Measurements from ENCODE around the gene CYP19A1. TPM values are rescaled to one million over a fixed set of nuclear protein-coding genes. Genes with fewer than 3 reads are reported as not detected.

Gene CYP19A1
- total RNA-seq (ENCODE audit: unreplicated experiment): not detected
- long read RNA-seq: 0 reads

DNA sequence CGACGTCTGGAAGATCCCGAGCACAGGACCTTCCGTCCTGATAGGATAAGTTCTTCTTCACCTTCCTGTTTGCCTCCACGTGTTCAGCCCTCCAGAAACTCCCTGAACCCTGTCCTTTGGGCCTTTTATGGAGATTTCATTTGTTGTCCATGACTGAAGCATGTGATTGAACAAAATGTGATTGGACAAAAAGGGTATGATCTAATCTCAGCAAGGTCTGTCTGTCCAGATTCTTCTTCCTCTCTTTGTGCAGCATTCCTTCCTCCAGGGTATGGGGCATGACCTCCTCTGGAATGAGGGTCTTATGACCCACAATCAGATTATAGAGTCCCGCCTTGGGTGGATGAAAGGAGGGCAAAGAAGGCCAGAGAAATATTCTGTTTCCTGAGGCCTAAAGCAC is at the start of gene CYP19A1:
Gene CYP19A1, minus strand, starts transcription at position 101 of the 400 bp plus-strand sequence. CDS start 95,684 bp downstream, outside the sequence.
- Mint-ChIP-seq H3K27ac (ENCODE audit: unreplicated experiment) (peak within 1 kb of the TSS; percentile 3), H3K4me3 (ENCODE audit: unreplicated experiment) (no peak within 1 kb of the TSS), H3K9me3 (ENCODE audit: unreplicated experiment) (no peaks in the 10 kb centered on the region), H3K4me1 (ENCODE audit: unreplicated experiment) (peaks cover 3% of the 10 kb centered on the region), H3K36me3 (ENCODE audit: low read depth, unreplicated experiment) (no peaks in the 10 kb centered on the region), H3K27me3 (ENCODE audit: unreplicated experiment) (peaks cover 11% of the 10 kb centered on the region)
- DNase-seq (ENCODE audit: low spot score): no peak
- TF ChIP-seq, protein P1, sequence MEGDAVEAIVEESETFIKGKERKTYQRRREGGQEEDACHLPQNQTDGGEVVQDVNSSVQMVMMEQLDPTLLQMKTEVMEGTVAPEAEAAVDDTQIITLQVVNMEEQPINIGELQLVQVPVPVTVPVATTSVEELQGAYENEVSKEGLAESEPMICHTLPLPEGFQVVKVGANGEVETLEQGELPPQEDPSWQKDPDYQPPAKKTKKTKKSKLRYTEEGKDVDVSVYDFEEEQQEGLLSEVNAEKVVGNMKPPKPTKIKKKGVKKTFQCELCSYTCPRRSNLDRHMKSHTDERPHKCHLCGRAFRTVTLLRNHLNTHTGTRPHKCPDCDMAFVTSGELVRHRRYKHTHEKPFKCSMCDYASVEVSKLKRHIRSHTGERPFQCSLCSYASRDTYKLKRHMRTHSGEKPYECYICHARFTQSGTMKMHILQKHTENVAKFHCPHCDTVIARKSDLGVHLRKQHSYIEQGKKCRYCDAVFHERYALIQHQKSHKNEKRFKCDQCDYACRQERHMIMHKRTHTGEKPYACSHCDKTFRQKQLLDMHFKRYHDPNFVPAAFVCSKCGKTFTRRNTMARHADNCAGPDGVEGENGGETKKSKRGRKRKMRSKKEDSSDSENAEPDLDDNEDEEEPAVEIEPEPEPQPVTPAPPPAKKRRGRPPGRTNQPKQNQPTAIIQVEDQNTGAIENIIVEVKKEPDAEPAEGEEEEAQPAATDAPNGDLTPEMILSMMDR (IDR thresholded peaks at IDR 0.05; ENCODE audit: unreplicated experiment): no peak

DNA sequence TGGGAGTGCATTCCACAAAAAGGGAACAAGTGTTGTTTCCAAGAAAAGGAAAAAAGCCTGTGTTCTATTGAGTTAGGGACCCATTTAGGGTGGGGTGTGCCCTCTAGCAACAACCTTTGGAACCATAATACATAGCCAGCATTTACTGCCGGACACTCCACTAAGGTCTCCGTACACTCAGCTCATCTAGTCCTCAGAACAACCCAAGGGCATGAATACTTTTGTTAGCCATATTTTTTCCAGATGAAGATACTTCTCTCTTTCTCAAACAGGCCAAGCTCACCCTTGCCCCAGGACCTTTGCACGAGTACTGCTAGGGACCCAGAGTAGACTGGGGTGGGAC is 49.3 kb upstream of the CYP19A1 start:
- DNase-seq (ENCODE audit: low spot score): no peak
- Mint-ChIP-seq H3K36me3 (ENCODE audit: low read depth, unreplicated experiment) (peaks cover 4% of the 10 kb centered on the region), H3K4me1 (ENCODE audit: unreplicated experiment) (peaks cover 16% of the 10 kb centered on the region), H3K27me3 (ENCODE audit: unreplicated experiment) (peaks cover 16% of the 10 kb centered on the region), H3K4me3 (ENCODE audit: unreplicated experiment) (no peak overlapping the region), H3K9me3 (ENCODE audit: unreplicated experiment) (no peaks in the 10 kb centered on the region), H3K27ac (ENCODE audit: unreplicated experiment) (no peak overlapping the region)
- TF ChIP-seq, protein P1 (IDR thresholded peaks at IDR 0.05; ENCODE audit: unreplicated experiment): no peak

DNA sequence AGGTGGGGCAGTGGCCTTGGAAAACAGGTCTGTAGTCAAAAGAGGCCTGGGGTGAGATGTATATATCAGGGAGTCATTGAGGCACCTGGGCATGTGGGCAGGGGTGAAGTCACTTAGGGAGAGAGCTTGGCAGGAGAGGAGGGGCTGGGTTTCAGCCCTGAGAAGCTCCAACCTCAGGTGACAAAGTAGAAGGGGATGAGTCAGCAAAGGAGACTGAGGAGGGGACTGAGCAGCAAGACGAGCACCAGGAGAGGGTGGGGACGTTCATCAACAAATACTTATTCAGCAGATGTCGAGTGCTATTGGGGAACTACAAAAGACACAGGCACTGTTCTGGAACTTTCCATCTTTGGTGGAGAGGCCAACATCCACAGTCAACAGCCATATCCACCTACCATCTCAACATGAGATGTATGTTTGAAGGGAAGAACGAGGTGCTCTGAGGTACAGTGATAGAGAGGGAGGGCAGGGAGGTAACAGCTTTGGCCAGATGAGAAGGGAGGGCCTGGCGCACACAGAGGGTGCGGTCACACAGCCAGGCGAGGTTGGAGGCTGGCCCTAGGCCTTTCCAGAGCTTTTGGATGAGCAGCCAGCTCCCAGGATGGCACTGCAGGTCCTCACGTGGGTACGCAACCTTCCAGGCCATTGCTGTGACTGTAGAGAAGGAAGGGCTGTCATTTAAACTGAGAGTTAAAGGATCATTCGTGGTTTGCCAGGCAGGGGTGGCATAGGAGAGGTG is 48.7 kb upstream of the CYP19A1 start:
- Mint-ChIP-seq H3K36me3 (ENCODE audit: low read depth, unreplicated experiment) (peaks cover 4% of the 10 kb centered on the region), H3K9me3 (ENCODE audit: unreplicated experiment) (no peaks in the 10 kb centered on the region), H3K4me1 (ENCODE audit: unreplicated experiment) (peaks cover 16% of the 10 kb centered on the region), H3K27me3 (ENCODE audit: unreplicated experiment) (peaks cover 16% of the 10 kb centered on the region), H3K4me3 (ENCODE audit: unreplicated experiment) (no peak overlapping the region), H3K27ac (ENCODE audit: unreplicated experiment) (peak overlapping the region; percentile 42)
- TF ChIP-seq, protein P1 (IDR thresholded peaks at IDR 0.05; ENCODE audit: unreplicated experiment): no peak
- DNase-seq (ENCODE audit: low spot score): no peak

DNA sequence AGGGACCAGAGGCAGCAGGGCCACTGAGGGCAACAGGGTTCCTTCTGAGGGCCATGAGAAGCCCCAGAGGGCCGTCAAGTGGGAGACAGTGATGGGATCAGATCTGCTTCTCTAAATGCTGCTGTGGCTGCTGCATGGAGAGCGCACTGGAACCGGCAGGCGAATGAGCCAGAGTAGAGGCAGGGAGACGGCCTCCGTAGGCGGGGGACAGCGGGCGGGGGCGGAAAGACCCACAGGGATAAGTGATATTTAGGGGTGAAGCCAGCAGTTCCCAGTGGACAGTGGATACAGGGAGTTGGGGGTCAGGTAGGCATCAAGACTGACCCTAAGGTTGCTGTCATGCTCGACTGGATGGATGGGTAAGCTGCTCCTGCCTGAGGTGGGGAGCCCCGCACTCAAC is 48.1 kb upstream of the CYP19A1 start:
- no peak for DNase-seq (ENCODE audit: low spot score)
- Mint-ChIP-seq H3K4me1 (ENCODE audit: unreplicated experiment) (peaks cover 16% of the 10 kb centered on the region), H3K27me3 (ENCODE audit: unreplicated experiment) (peaks cover 16% of the 10 kb centered on the region), H3K27ac (ENCODE audit: unreplicated experiment) (no peak overlapping the region), H3K4me3 (ENCODE audit: unreplicated experiment) (no peak overlapping the region), H3K36me3 (ENCODE audit: low read depth, unreplicated experiment) (peaks cover 4% of the 10 kb centered on the region), H3K9me3 (ENCODE audit: unreplicated experiment) (no peaks in the 10 kb centered on the region)
- TF ChIP-seq, protein P1 (IDR thresholded peaks at IDR 0.05; ENCODE audit: unreplicated experiment): no peak

DNA sequence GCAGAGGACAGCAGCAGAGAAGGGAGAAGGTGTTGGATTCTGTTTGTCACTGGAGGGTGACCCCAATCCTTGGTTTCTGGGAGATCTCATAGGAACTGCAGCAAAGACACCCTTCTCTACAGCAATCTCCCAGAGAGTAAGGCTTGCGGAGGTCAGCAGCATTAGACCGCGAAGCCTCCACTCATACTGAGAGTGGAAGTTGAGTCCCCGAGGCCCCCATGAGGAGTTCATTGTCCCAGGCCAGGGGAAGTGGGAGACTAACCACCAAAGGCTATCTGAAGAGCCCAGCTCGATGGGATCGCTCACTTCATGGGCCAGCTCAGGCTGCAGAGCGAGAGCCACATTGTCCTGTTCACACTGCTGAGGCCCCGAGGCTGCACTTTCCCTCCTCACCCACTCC is 47.6 kb upstream of the CYP19A1 start:
- H3K4me3 Mint-ChIP-seq (ENCODE audit: unreplicated experiment): no peak overlapping the region
- H3K9me3 Mint-ChIP-seq (ENCODE audit: unreplicated experiment): no peaks in the 10 kb centered on the region
- peaks cover 16% of the 10 kb centered on the region for H3K27me3 Mint-ChIP-seq (ENCODE audit: unreplicated experiment)
- no peak overlapping the region for H3K27ac Mint-ChIP-seq (ENCODE audit: unreplicated experiment)
- peaks cover 16% of the 10 kb centered on the region for H3K4me1 Mint-ChIP-seq (ENCODE audit: unreplicated experiment)
- TF ChIP-seq, protein P1 (IDR thresholded peaks at IDR 0.05; ENCODE audit: unreplicated experiment): no peak
- H3K36me3 Mint-ChIP-seq (ENCODE audit: low read depth, unreplicated experiment): peaks cover 4% of the 10 kb centered on the region
- DNase-seq (ENCODE audit: low spot score): no peak
